NCI-H69 (cell line): ENCODE data around the gene SLC2A5.
"Not testable (repeated sequence)": the region's sequence is repeated elsewhere in the genome, so short reads cannot be mapped to it uniquely, and the experiment has no call there.

Experiments
- DNase-seq: peaks from one replicate; lab custom pipeline; 2025; lab: John Stamatoyannopoulos, UW

SLC2A5 gene

DNA sequence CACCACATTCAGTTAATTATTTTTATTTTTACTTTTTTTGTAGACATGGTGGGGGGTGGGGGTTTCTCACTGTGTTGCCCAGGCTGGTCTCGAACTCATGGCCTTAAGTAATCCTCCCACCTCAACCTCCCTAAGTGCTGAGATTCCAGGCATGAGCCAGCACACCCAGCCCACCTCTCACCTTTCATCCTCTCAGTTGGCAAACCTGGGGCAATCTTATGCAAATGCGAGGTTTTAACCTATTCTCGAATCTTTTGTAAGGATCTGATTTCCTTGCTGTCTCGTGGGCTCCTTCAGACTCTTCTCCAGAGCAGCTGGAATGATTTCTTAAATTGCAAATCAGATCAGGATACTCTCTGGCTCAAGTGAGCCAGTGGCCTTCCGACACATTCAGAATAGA lies 36.1 kb downstream of the SLC2A5 start:
- no peak for DNase-seq

DNA sequence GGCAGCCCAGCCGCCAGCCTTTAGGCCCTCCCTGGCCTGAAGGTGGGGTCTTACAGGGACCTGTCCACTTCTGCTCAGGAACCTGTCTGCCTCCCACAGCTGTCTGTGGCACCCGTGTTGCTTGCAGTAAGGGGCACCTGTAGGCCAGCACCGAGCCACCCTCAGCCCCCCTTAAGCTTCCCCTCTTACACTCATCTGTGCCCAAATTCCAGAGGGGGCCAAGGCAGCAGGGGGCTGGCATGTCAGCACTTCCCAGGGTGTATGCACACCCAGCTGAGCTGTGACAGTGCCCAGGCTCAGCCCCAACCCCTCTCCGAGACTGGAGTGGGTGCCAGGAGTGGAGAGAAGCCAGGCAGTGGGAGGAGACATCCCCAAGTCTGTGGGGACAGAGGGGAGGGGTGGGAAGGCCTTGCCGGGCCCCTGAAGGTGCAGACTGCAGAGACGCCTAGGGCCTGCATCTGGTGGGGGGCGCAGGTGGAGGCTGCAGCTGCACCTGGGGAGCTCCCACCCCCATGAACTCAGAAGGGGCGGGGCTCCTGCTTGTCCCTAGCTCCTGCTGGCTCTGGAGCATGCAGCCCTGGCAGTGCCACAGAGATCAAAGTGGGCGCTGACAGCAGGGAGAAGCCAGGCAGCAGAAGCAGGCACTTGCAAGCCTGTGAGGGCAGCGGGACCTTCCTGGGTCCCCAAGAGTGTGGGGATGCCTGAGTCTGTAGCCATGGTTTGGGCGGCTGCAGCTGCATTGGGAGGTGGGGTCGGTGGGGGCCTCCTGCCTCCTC lies 37.8 kb downstream of the SLC2A5 start:
- DNase-seq: no peak

DNA sequence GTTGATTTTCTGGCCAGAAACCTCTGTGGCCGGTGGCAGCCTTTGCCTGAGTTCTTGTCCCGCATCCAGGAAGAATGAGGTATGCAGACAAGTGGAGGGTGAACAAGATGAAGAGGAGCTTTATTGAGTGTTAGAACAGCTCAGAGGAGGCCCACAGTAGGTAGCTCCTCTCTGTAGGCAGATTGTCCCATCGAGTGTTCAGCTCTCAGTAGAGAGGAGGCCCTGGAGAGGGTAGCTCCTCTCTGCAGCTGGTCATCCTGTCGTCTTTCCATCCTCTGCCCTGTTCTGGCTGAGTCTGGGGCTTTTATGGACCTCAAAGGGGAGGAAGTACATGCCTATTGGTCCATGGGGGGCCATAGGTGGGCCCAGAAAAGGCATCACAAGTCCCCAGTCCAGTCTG lies 38.4 kb downstream of the SLC2A5 start:
- DNase-seq: not testable (repeated sequence)

GRCh38 chr1:9028921-9029705 lies 40.3 kb downstream of the SLC2A5 start:
- no peak for DNase-seq

DNA sequence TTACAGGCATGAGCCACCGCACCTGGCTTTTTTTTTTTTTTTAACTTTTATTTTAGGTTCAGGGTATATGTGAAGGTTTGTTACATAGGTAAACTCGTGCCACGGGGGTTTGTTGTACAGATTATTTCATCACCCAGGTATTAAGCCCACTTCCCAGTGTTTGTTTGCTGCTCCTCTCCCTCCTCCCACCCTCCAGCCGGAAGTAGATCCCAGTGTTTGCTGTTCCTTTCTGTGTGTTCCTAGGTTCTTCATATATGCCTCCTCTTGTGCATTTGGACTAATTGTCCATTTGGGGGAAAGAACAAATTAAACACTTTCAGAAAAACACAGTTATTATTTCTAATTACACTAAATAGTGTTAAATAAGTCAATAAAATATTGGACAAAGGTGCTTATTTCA lies 42.1 kb downstream of the SLC2A5 start:
- DNase-seq: no peak

GRCh38 chr1:9025449-9025848 lies 44.0 kb downstream of the SLC2A5 start:
- no peak for DNase-seq

DNA sequence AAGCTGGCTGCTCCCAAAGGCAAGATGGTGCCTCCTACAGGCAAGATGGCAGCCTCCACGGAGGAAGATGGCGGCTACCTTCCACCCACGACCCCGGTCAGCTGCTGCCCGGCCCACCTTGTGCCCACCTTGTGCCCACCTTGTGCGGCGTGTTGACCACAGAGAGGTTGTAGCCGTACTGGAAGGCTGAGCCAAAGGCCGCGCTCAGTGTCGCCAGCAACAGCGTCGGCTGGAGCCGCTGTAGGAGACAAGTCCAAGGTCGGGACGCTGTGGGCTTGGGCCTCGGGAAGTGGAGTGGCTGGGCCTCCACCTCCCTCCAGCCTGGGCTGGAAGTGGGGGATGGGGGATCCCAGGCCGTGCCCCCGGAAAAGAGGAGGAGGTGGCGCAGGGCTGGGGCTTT lies 44.6 kb downstream of the SLC2A5 start:
- DNase-seq: no peak

DNA sequence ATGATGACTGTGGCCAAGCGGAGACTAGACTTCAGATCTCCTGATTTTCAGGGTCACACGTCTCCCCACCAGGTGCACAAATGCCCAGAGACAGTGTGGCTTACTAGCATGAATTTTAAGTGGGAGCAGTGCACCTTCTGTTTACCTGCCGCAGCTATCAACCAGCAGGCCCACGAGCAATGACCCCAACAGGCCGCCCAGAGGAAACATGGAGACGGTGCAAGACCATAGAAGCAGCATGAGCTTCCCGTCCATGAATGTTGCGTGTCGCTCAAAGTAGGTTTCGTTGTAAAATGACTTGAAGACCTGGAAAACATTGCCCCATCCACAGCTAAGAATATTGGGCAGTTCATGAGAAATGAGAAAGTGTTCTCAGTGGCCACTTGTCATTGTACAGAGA lies 46.7 kb downstream of the SLC2A5 start:
- DNase-seq: no peak

DNA sequence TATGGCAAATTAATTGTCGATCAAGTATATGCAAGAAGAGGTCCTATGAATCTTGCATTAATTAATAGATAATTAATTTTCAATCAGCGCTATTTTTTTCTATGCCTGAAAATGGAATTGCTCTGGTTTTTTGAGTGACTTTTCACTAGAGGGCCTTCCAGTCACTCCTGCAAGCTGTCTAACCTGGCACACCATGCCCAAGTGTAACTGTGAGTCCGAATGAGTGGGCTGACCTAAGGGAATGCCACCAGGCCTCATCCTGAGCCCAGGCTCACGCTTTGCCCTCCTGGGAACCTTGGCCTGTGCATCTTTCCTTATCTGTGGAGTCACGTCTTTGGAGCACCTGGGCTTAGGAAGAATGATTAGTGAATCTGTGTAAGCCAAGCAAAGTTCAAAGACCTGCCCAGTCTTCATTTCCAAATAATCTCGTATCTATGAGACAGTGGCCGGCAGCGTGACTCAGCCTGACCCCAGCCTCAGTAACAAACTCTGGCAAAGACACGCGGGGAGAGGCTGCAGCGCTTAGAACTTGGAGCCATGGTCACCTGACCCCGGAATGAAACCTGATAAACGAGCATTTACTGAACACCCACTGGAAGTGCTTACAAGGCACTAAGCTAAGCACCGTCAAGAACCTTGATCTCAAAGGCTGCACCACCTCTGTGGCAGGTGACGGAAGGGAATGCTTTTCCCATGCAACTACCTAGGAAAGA lies 47.3 kb downstream of the SLC2A5 start:
- not testable (repeated sequence) for DNase-seq

- no peak for DNase-seq
Measured at GRCh38 chr1:9020305-9020704, 49.1 kb downstream of the SLC2A5 start.

DNA sequence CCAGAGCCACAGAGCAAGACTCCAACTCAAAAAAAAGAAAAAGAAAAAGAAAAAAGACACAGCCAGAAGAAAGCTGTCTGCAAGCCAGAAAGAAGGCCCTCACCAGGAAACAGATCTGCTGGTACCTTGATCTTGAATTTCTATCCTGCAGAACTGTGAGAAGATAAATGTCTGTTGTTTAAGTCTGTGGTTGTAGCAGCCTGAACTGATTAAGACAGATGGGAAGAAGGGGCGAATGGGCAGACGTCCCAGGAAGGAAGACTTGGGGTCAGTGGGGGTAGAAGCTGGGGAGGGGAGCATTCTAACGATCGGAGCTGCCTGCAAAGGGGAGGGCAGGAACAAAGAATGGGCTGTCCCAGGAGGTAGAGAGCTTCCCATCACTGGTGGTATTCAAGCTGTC lies 49.5 kb downstream of the SLC2A5 start:
- no peak for DNase-seq

DNA sequence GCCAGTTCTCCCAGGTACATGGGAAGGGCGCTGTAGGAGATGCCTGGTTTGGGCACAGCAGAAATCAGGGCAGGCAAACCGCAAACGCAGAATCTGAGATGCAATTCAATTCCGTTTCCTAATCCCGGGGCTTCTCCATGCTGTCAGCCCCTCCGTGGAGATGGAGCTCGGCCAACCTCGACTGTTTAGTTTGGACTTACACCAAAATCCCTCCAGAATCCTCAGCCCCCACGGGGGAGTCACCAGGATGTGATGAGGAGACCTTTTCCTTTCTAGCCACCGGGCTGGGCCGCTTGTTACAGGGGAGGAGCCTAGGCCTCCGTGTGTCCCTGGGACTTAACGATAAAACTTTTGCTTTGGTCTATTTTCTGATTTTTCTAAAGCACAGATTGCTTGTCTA lies 51.1 kb downstream of the SLC2A5 start:
- DNase-seq: no peak

GRCh38 chr1:9016455-9016854 lies 53.0 kb downstream of the SLC2A5 start:
- no peak for DNase-seq

GRCh38 chr1:9014475-9015375 lies 54.7 kb downstream of the SLC2A5 start:
- DNase-seq: no peak

DNA sequence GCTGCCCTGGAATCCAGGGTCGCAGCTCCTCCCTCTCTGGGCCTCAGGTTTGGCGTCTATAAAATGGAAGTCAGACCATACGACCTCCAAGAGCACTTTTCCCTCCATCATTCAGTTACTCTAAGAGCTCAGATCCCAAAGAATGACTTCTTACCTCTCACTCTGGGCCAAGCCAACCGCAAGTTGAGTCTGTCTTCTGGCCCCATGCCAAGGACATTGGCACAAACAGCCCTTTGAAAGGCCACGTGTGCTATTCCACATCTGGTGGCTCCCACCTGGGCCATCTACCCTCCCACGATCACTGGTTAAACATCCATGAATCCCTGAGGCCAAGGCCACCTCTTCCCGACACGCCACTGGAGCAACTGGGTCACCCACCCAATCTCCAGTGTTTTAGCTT lies 55.6 kb downstream of the SLC2A5 start:
- no peak for DNase-seq

GRCh38 chr1:9010781-9011323 lies 58.6 kb downstream of the SLC2A5 start:
- DNase-seq: no peak

DNA sequence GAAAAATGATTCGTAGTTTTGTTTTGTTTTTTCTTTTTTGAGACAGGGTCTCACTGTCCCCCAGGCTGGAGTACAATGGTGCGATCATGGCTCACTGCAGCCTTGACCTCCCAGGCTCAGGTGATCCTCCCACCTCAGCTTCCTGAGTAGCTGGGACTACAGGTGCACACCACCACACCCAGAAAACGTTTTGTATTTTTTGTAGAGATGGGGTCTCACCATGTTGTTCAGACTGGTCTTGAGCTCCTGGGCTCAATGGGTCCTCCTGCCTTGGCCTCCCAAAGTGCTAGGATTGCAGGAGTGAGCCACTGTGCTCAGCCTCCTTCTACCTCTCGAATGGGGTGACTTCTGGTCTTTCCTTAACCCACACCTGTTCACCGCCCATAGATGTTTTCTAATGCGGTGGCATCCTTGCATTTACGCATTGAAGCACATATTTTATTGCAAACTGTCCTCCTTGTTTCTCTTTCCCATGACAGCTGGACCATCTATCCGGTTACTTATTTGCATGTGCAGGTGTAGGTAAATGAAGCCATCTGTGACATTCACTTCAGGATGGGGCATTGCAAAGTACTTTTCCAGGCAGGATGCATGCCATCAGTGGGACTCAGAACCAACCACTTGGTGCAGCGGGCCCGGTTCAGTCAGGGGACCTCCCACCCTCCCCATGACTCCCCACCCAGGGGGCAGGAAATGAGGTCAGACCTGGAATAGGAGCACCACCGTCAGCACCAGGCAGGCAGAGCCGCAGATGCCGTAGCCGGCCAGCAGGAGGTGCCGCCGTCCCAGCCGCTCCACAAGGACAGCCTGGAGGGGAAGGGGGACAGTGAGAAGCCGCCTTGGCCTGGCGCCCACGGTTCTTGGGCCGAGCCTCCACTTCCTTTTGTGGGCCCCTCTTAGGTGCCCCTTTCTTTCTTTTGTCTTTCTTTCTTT lies 59.7 kb downstream of the SLC2A5 start:
- peak; percentile 7 for DNase-seq

GRCh38 chr1:9008236-9008635 lies 61.2 kb downstream of the SLC2A5 start:
- no peak for DNase-seq

GRCh38 chr1:9006956-9007615 lies 62.3 kb downstream of the SLC2A5 start:
- DNase-seq: no peak

GRCh38 chr1:9005395-9005708 lies 64.1 kb downstream of the SLC2A5 start:
- no peak for DNase-seq
